ENCODE results near the gene CAPRIN1. TPM values are rescaled to one million over a fixed set of nuclear protein-coding genes. Genes with fewer than 3 reads are reported as not detected.

The CAPRIN1 gene
- total and polyA plus RNA-seq, 2 experiments from 2014 or later: 119 to 365 TPM

DNA sequence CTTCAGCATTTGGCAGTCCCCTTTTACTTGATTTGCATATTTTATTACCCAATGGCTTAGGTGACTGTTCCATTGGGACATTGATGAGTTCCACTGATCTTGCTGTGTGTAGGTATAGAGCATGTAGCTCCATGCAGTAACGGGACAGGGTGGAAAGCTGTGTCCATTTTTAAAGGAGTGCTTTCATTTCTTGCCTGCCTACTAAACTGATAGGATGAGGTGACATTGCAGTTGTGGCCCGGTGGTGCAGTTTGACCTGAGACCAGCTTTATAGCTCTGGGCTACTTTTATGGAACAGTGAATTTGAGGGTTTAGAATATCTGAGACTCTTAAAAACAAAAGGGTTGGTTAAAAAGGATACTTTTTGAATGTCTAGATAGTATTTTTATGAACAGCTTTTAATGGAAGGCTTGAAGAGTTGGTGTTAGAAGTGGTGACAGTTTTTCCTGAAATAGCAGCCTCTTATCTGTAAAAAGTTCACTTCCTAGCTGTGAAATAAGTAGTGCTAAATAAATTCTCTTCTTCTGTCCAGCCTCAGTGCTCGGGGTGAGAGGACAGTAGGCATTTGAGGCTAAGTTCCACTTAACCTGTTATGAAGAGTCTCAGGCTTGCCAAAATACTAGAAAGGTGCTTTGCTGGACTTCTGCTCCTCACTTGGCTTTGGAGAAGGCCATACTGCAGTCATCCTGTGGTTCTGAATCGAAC lies 80.9 kb downstream of the CAPRIN1 start:
- Mint-ChIP-seq H3K4me1 (no peaks in the 10 kb centered on the region), H3K27ac (no peak overlapping the region), H3K4me3 (no peak overlapping the region), H3K36me3 (ENCODE audit: low read depth) (peaks cover 87% of the 10 kb centered on the region), H3K9me3 (no peaks in the 10 kb centered on the region), H3K27me3 (ENCODE audit: insufficient read depth, low read depth, poor library complexity) (peaks cover 2% of the 10 kb centered on the region)
- Histone ChIP-seq H3K36me3 (ENCODE audit: insufficient read depth) (peaks cover 49% of the 10 kb centered on the region), H3K9me2 (ENCODE audit: insufficient read depth) (no peaks in the 10 kb centered on the region), H3F3A (replicated peaks; ENCODE audit: low read depth) (no peaks in the 10 kb centered on the region), H2AFZ (no peak overlapping the region), H3K79me2 (replicated peaks; ENCODE audit: insufficient read depth) (no peaks in the 10 kb centered on the region), H4K20me1 (replicated peaks; ENCODE audit: insufficient read depth) (0 out of 2 replicates have a peak, but pooled peaks cover 5% of the 10 kb centered on the region), H3K27me3 (ENCODE audit: insufficient read depth) (no peaks in the 10 kb centered on the region), H3K4me3 (no peak overlapping the region), H3K27ac (ENCODE audit: low read depth) (no peak overlapping the region), H3K4me2 (no peak overlapping the region), H3K4me1 (ENCODE audit: insufficient read depth) (no peaks in the 10 kb centered on the region)
- ATAC-seq: no peak
- DNase-seq (ENCODE audit: low spot score): no peak
- TF ChIP-seq POLR2AphosphoS5 (IDR thresholded peaks at IDR 0.05; ENCODE audit: low read depth) (no peak), ZNF114 (CRISPR knock-in tag; IDR thresholded peaks at IDR 0.05) (no peak), CREB1 (CRISPR knock-in tag; IDR thresholded peaks at IDR 0.05; ENCODE audit: low read depth) (no peak), EZH2 (IDR thresholded peaks at IDR 0.05; ENCODE audit: low read depth, unreplicated experiment) (no peak), JUNB (IDR thresholded peaks at IDR 0.05; ENCODE audit: unreplicated experiment) (no peak)
- TF ChIP-seq, protein P1, sequence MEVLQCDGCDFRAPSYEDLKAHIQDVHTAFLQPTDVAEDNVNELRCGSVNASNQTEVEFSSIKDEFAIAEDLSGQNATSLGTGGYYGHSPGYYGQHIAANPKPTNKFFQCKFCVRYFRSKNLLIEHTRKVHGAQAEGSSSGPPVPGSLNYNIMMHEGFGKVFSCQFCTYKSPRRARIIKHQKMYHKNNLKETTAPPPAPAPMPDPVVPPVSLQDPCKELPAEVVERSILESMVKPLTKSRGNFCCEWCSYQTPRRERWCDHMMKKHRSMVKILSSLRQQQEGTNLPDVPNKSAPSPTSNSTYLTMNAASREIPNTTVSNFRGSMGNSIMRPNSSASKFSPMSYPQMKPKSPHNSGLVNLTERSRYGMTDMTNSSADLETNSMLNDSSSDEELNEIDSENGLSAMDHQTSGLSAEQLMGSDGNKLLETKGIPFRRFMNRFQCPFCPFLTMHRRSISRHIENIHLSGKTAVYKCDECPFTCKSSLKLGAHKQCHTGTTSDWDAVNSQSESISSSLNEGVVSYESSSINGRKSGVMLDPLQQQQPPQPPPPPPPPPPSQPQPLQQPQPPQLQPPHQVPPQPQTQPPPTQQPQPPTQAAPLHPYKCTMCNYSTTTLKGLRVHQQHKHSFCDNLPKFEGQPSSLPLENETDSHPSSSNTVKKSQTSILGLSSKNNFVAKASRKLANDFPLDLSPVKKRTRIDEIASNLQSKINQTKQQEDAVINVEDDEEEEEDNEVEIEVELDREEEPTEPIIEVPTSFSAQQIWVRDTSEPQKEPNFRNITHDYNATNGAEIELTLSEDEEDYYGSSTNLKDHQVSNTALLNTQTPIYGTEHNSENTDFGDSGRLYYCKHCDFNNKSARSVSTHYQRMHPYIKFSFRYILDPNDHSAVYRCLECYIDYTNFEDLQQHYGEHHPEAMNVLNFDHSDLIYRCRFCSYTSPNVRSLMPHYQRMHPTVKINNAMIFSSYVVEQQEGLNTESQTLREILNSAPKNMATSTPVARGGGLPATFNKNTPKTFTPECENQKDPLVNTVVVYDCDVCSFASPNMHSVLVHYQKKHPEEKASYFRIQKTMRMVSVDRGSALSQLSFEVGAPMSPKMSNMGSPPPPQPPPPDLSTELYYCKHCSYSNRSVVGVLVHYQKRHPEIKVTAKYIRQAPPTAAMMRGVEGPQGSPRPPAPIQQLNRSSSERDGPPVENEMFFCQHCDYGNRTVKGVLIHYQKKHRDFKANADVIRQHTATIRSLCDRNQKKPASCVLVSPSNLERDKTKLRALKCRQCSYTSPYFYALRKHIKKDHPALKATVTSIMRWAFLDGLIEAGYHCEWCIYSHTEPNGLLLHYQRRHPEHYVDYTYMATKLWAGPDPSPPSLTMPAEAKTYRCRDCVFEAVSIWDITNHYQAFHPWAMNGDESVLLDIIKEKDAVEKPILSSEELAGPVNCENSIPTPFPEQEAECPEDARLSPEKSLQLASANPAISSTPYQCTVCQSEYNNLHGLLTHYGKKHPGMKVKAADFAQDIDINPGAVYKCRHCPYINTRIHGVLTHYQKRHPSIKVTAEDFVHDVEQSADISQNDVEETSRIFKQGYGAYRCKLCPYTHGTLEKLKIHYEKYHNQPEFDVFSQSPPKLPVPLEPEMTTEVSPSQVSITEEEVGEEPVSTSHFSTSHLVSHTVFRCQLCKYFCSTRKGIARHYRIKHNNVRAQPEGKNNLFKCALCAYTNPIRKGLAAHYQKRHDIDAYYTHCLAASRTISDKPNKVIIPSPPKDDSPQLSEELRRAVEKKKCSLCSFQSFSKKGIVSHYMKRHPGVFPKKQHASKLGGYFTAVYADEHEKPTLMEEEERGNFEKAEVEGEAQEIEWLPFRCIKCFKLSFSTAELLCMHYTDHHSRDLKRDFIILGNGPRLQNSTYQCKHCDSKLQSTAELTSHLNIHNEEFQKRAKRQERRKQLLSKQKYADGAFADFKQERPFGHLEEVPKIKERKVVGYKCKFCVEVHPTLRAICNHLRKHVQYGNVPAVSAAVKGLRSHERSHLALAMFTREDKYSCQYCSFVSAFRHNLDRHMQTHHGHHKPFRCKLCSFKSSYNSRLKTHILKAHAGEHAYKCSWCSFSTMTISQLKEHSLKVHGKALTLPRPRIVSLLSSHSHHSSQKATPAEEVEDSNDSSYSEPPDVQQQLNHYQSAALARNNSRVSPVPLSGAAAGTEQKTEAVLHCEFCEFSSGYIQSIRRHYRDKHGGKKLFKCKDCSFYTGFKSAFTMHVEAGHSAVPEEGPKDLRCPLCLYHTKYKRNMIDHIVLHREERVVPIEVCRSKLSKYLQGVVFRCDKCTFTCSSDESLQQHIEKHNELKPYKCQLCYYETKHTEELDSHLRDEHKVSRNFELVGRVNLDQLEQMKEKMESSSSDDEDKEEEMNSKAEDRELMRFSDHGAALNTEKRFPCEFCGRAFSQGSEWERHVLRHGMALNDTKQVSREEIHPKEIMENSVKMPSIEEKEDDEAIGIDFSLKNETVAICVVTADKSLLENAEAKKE (CRISPR knock-in tag; IDR thresholded peaks at IDR 0.05): no peak
- TF ChIP-seq, protein P2, sequence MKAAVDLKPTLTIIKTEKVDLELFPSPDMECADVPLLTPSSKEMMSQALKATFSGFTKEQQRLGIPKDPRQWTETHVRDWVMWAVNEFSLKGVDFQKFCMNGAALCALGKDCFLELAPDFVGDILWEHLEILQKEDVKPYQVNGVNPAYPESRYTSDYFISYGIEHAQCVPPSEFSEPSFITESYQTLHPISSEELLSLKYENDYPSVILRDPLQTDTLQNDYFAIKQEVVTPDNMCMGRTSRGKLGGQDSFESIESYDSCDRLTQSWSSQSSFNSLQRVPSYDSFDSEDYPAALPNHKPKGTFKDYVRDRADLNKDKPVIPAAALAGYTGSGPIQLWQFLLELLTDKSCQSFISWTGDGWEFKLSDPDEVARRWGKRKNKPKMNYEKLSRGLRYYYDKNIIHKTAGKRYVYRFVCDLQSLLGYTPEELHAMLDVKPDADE (IDR thresholded peaks at IDR 0.05): no peak
- TF ChIP-seq, protein P3, sequence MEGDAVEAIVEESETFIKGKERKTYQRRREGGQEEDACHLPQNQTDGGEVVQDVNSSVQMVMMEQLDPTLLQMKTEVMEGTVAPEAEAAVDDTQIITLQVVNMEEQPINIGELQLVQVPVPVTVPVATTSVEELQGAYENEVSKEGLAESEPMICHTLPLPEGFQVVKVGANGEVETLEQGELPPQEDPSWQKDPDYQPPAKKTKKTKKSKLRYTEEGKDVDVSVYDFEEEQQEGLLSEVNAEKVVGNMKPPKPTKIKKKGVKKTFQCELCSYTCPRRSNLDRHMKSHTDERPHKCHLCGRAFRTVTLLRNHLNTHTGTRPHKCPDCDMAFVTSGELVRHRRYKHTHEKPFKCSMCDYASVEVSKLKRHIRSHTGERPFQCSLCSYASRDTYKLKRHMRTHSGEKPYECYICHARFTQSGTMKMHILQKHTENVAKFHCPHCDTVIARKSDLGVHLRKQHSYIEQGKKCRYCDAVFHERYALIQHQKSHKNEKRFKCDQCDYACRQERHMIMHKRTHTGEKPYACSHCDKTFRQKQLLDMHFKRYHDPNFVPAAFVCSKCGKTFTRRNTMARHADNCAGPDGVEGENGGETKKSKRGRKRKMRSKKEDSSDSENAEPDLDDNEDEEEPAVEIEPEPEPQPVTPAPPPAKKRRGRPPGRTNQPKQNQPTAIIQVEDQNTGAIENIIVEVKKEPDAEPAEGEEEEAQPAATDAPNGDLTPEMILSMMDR (conservative IDR thresholded peaks at IDR 0.05; ENCODE audit: low read depth in 2 of 2): no peak

All from GM23338 (cell line).